Fibroblast of the aortic adventitia (primary cell): ENCODE measurements around the gene PRR14. TPM values are rescaled to one million over a fixed set of nuclear protein-coding genes. Genes with fewer than 3 reads are reported as not detected.

Source experiments
- DNase-seq: peaks from one replicate; pipeline ENCODE4 v3.0.0-alpha.2; 2010; ENCODE audit warnings: low read depth
- H3K4me3 ChIP-seq: 2 replicates; pipeline ENCODE4 v1.5.1; 2011; ENCODE audit warnings: low read depth, mild to moderate bottlenecking, control low read depth, low read length, moderate library complexity
- CTCF ChIP-seq: IDR thresholded peaks from 2 replicates; pipeline ENCODE4 v1.5.1; 2011; ENCODE audit warnings: mild to moderate bottlenecking, low read length, control low read depth, inconsistent platforms; ENCODE audit not compliant: insufficient read depth
- total RNA-seq: library from RNA; depleted of rRNA; stranded (reverse); fragments of >200 nt; gene quantifications from 2 replicates; pipeline ENCODE4 v1.2.3, GENCODE V29; 2012; ENCODE audit warnings: low replicate concordance

The PRR14 gene
- total RNA-seq, 1 donor, result 14.5 TPM

DNA sequence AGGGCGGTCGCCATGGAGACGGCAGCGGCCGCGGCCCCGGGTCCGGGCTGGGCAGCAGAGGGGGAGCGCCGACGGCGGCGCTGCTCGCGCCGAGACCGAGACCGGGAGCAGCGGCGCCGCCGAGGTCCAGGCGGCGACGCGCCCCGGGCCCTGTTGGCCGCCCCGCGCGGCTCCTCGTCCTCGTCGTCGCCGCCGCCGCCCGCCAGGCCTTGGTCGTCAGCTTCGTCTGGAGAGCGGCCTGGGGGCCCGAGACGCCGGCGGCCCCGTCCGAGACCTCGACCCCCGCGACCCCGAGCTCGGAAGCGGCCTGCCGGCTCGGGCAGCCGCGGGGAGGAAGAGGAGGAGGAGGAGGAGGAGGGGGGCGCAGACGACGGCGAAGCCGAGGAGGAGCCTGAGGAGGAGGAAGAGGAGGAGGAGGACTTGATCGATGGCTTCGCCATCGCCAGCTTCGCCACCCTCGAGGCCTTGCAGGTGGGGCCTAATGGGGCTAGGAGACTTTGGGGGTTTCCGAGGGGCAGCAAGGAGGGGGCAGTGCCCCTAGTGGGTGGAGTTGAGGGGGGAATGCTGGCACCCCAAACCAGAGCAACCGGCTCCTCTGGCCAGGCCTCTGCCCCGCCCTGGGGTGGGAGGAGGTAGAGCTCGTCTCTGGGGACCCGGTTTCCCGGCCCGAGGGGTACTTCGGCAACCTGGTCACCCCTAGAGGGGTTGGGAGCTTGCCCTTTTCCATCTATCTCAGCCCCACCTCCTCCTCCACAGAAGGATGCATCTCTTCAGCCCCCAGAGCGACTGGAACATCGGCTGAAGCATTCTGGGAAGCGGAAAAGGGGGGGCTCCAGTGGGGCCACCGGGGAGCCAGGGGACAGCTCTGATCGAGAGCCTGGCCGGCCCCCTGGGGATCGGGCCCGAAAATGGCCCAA lies 9.0 kb downstream of the PRR14 start:
- no peak for DNase-seq
- no peak for TF ChIP-seq CTCF
- peak overlapping the region; percentile 92 for H3K4me3 ChIP-seq

DNA sequence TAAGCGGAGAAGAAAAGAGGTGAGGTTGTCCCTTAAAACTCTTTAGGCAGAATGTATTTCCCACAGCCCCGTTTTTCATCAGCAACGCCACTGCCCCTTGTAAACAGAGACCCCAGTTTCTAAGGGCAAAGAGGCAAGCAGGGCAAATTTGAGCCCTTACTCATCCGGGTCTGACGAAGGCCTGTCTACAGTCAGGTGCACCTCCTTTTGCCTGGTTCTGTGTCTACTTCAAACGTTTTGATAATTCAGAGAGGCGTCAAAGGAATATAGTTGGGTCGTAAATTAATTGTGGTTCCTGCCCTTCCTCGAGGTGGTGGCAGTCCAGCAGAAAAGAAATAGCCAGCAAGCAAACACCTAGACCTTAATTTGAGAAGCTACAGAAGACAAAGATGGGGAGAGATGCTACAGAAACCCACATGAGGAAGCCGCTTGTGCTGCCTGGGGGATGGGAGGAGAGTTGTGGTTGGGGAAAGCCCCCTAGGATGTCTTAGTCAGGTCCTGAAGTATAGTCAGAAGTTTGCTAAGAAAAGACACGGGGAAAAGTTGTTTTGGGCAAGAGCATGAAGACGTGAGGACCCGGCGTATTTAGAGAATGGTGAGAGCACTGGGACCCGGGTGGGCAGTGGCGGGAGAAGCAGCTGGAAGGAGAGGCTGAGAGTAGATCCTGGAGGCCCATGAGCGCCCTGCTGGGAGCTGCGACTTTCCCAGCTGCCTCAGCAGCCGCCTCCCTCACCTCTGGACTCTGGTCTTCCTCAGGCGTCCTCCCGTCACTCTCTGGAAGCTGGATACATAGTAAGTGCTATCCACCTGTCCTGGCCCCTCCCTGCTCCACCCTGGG lies 9.9 kb downstream of the PRR14 start:
- H3K4me3 ChIP-seq, result peak overlapping the region; percentile 92
- no peak for TF ChIP-seq CTCF
- no peak for DNase-seq

- H3K4me3 ChIP-seq, result no peak overlapping the region
- no peak for DNase-seq
- no peak for TF ChIP-seq CTCF
Observed at GRCh38 chr16:30662449-30662848, 11.7 kb downstream of the PRR14 start.

DNA sequence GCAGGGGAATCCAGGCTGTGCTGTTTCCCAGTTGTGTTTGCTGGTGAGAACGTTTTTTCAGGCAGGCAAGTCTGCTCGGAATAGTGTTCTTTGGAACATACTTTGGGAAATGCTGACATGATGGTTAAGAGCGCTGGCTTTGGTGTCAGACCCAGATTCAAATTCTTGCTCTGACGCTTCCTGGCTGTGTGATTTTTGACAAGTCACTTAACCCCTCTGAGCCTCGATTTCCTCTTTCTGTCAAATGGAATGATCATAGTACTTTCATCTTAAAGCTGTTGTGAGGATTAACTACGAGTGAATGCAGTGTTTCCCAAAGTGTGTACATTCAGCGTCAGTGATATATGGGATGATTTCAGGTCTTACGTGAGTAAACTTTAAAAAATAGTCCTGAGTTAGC lies 12.3 kb downstream of the PRR14 start:
- H3K4me3 ChIP-seq, result no peak overlapping the region
- DNase-seq, result no peak
- no peak for TF ChIP-seq CTCF

DNA sequence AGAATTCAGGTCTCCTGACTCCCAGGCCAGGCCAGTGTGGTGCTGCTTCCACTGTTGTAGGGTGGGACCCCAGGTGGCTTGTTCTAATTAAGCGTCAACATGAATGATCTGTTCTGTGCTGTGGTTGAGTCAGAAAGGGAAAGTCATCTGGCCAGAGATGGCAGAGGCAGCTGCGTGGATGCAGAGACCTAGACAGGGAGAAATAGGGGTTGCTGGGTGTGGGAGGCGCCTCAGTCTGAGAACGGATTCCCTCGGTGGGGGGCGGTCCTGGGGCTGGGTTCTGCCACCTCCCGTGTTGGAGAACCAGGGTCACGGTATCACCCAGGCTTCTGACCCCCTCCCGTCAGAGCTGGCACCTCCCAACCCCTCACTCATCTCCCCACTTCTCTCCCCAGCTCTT lies 13.1 kb downstream of the PRR14 start:
- H3K4me3 ChIP-seq, result no peak overlapping the region

DNA sequence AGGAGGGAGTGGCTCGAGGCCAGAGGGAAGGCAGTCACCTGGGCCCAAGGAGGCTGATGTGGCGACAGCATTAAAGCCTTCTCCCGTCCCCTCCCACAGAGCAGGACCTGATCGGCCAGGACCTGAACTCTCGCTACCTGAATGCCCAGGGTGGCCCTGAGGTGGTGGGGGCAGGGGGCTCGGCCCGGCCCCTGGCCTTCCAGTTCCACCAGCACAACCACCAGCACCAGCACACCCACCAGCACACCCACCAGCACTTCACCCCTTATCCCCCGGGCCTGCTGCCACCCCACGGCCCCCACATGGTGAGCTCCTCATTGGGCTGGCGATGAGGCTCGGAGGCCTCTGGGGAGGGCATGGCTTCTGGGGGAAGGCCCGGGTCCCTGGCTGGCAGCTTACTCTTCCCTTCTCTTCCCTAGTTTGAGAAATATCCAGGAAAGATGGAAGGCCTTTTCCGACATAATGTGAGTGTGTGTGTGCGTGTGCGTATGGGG lies 13.9 kb downstream of the PRR14 start:
- TF ChIP-seq CTCF, result no peak
- DNase-seq, result no peak
- no peak overlapping the region for H3K4me3 ChIP-seq

More for the DNA sequence above, 13.1 kb downstream of the PRR14 start:
- no peak for TF ChIP-seq CTCF
- no peak for DNase-seq
